ENCODE data around the gene PTPN4.

The PTPN4 gene

DNA sequence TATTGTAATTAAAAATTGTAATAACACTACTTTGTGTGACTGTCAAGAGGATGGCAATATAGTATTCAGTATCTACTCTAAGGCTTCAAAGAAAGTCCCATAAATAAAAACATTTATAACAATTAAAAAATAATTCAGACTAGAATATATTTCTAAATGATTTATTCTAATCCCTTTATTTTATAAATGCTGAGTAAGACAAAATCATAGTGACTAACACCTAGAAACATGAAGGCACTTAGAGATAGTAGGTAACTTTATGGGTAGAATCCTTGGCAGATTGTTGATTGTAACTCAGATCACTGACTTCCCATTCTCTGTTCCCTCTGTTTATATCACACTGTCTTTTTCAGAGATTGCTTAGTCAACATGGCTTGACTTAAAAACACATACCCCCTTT lies 174.6 kb downstream of the PTPN4 start:
- DNase-seq (ENCODE audit: low spot score): no peak
- Histone ChIP-seq H3K27ac (no peak overlapping the region), H3K4me3 (no peak overlapping the region)
- TF ChIP-seq, protein P1, sequence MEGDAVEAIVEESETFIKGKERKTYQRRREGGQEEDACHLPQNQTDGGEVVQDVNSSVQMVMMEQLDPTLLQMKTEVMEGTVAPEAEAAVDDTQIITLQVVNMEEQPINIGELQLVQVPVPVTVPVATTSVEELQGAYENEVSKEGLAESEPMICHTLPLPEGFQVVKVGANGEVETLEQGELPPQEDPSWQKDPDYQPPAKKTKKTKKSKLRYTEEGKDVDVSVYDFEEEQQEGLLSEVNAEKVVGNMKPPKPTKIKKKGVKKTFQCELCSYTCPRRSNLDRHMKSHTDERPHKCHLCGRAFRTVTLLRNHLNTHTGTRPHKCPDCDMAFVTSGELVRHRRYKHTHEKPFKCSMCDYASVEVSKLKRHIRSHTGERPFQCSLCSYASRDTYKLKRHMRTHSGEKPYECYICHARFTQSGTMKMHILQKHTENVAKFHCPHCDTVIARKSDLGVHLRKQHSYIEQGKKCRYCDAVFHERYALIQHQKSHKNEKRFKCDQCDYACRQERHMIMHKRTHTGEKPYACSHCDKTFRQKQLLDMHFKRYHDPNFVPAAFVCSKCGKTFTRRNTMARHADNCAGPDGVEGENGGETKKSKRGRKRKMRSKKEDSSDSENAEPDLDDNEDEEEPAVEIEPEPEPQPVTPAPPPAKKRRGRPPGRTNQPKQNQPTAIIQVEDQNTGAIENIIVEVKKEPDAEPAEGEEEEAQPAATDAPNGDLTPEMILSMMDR (IDR thresholded peaks at IDR 0.05): no peak

- no peak overlapping the region for H3K4me3 ChIP-seq
- TF ChIP-seq, protein P1 (IDR thresholded peaks at IDR 0.05): no peak
- no peak for DNase-seq (ENCODE audit: low spot score)
- no peak overlapping the region for H3K27ac ChIP-seq
Measured at GRCh38 chr2:119937680-119938079, 178.0 kb downstream of the PTPN4 start.

DNA sequence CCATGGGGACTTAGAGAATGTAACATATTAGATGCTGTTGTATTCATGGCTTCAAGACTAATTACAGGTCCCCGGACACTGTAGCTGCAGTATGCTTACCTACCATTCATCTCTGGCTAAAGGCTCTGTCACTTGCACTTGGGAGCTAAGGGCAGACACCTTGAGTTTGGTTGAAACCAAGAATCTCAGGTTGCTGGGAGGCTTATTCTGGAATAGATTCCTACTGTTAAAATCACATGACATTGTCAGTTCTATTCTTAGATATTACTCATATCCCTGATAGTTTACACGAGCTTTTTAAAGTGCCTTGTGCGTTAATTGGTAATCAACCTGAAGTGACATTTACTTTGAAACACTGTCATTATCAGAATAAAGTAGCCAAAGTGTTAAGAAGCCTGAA lies 180.2 kb downstream of the PTPN4 start:
- TF ChIP-seq, protein P1 (IDR thresholded peaks at IDR 0.05): no peak
- no peak for DNase-seq (ENCODE audit: low spot score)
- H3K4me3 ChIP-seq: no peak overlapping the region
- H3K27ac ChIP-seq: no peak overlapping the region

DNA sequence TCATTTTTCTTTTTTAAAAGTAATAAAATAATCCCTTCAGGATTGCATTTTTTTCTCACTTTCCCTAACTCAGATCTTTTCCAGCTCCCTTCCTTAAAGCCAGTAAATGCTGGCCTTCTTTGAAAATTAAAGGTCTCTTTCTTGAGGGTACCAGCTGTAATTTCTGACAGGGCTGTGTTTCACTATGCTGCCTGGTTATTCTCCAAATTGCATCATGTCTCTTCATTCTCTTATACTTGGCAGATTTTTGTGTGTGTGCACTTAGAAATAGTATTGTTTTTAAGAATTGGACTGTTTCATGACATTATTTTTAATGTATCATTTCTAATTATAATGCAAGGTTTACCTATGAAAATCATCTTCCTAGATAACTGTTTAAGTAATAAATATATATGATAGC lies 181.1 kb downstream of the PTPN4 start:
- H3K4me3 ChIP-seq: no peak overlapping the region
- DNase-seq (ENCODE audit: low spot score): no peak
- TF ChIP-seq, protein P1 (IDR thresholded peaks at IDR 0.05): no peak
- no peak overlapping the region for H3K27ac ChIP-seq

DNA sequence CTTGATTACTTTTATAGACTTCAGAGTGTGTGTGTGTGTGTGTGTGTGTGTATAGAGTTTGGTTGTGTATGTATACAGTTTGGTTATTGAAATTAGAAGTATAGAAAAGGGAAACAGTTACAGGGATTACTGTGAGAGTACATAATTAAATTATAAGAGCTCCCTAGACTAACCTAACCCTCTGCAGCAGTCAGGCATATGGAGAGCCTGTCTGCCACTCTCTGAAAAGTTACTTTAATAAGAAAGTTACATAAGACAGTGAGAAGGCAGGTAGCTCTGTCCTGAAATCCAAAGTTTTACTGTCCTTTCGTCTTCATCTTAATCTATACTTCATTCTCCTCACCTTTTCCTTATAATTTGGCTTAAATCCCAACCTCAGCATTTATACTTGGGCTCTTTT lies 181.7 kb downstream of the PTPN4 start:
- H3K27ac ChIP-seq: no peak overlapping the region
- no peak for DNase-seq (ENCODE audit: low spot score)
- TF ChIP-seq, protein P1 (IDR thresholded peaks at IDR 0.05): no peak
- no peak overlapping the region for H3K4me3 ChIP-seq

DNA sequence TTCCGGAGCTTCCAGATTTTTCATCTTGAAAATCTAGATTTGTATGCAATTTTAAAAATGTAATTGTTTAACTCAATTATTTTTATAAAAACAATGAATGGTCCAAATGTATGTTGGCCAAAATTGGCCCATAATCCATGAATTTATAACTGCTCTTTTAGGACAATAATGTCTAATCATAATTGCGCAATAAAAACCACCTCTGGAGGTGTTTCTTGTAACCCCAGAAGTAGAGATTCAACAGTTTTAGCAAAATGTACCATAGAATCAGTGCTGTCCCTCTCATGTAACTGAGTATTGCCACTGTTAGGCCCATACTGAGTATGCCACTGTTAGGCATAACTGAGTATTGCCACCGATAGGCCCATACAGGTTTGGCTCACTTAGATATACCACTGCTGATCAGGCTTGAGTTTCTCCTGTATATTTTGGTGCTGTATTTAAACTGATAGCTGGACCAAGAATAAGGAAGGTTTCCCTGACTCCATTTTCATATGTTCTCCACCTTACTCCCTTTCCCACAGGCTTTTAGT lies 182.3 kb downstream of the PTPN4 start:
- no peak for DNase-seq (ENCODE audit: low spot score)
- H3K27ac ChIP-seq: no peak overlapping the region
- TF ChIP-seq, protein P1 (IDR thresholded peaks at IDR 0.05): no peak
- no peak overlapping the region for H3K4me3 ChIP-seq

DNA sequence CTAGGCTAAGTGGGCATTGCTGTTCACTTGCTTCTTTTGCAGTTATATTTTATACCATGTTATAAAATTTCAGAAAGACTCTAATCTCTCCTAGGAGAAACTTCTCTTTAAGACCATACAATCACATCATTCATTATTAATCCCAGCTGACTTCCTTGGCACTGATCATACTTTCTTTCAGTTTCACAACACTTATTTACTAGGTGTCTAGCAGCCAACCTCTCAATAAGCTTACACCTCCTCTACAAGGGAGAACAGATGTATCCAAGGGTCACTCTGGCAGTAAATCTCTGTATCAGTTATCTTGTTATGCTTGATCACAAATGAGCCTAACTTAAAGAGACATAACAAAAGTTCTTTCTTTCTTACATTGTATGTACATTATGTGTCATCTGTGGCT lies 183.3 kb downstream of the PTPN4 start:
- Histone ChIP-seq H3K4me3 (no peak overlapping the region), H3K27ac (no peak overlapping the region)
- DNase-seq (ENCODE audit: low spot score): no peak
- TF ChIP-seq, protein P1 (IDR thresholded peaks at IDR 0.05): no peak
